NCI-H1105 (cell line): ENCODE measurements around the gene SLC25A47.
"Not testable (repeated sequence)": the region's sequence is repeated elsewhere in the genome, so short reads cannot be mapped to it uniquely, and the experiment has no call there.

ENCODE experiments used
- DNase-seq: peaks from one replicate; lab custom pipeline; 2025; lab: John Stamatoyannopoulos, UW

SLC25A47 gene, protein sequence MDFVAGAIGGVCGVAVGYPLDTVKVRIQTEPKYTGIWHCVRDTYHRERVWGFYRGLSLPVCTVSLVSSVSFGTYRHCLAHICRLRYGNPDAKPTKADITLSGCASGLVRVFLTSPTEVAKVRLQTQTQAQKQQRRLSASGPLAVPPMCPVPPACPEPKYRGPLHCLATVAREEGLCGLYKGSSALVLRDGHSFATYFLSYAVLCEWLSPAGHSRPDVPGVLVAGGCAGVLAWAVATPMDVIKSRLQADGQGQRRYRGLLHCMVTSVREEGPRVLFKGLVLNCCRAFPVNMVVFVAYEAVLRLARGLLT

DNA sequence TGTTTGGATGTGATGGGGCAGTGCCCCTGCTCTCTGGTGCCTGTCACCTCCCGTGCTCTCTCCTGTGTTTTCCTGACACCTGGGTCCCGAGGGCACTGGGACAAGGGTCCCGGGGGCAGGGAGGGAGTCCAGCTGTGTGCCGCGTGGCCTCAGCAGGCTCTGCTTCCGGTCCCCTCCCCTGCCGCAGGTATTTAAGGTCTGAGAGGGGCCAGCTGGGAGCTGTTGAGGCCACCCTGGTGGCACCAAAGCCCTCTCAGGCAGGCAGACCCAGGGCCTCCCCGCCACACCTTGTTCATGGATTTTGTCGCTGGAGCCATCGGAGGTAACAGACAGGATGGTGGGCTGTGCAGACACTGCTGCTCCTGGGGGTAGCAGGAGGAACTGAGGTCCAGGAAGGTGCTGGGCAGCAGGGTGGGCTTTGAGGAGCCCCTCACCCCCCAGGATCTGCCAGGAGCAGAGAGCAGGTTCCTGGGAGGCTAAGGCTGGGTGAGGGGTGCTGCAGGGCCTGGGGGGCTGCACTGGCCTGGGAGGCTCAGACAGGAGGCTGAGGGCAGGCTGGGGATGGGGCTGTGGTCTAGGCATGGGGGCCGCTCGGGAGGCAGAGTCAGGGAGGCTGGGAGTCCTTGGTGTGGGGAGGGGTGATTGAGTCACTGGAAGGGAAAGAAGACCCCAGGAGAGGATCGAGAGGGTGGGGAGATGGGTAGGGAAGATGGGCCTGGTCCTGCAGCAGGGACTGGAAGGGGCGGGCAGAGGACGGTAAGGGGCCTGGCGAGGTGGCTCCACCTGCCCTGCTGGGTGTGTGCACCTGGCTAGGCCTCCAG lies at the start of gene SLC25A47:
Gene SLC25A47, plus strand, starts transcription at position 219 of the 821 bp plus-strand sequence. Its CDS starts 76 bp downstream, at position 295.
- DNase-seq, result no peak

GRCh38 chr14:100274250-100274649 lies 48.9 kb upstream of the SLC25A47 start:
- DNase-seq, result no peak

DNA sequence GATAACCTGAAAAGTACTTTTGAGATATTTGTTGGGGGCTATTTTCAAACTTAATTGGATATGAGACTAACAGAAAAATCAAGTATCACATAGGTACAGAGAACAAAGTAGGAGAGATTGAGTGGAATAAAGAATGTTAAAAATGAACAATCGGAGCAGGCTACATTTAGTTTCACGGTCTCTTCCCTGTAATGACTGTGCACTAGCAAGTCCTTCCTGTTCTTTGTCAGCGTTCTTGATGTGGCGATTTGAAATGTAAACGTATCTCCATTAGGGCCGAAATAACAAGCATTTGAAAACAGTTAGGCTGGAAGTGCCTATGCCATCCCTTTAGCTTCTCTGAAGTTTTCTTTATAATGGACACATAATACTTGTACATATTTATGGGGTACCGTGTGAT lies 47.9 kb upstream of the SLC25A47 start:
- DNase-seq, result no peak

- no peak for DNase-seq
Observed at GRCh38 chr14:100278702-100279101, 44.4 kb upstream of the SLC25A47 start.

- no peak for DNase-seq
Observed at GRCh38 chr14:100279133-100279532, 44.0 kb upstream of the SLC25A47 start.

DNA sequence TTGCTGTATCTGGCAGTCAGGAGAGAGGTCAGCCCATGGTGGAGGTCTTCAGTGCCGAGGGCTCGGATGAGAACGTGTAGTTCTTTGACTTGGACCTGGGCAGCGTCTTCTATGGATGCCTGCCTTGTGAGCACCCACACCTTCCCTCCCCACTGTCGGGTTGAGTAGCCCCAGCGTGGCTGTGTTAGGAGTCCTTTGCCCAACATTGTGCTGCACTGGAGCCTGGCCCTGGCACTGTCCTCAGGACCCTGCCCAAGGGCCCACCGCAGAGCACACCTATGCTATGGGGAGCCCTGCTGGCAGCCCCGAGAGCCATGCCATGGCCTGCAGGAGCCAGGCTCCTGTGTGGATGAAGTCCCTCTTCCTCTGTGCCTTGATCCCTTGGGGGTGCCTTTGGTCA lies 43.6 kb upstream of the SLC25A47 start:
- no peak for DNase-seq

DNA sequence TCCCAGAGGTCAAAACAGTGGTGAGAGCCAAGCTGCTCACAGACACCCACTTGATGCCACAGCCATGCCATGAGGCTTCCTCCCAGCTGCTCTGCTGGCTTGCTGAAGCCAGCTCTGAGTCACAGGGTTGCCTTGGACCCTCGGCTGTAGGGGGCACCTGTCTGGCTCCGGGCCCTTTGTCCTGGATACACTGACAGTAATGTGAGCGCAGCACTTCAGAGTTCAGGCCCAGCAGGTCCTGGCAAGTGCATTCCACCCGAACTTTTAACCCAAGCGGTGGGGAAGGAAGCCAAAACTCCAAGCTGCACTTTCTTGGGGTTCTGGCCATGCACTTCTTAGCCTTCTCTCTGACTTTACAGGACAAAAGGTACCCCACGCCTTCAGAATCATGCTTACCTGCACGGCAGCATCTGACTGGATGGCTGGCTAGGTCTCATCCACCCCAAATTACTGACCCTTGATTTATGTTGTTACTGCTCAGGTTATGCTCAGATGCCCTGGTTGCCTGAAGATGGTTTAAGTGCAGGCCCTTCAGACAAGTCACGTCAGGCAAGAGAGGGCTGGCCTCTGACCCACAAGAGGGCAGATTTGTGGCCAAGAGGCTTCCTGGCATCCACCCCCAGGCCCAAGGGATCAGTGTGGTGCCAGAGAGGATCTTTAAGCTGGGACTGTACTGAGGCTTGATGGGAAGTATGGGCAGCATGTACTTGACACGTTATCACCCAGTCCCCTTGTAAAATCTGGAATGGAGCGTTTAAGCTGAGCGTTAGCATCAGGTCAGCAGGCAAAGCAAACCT lies 41.7 kb upstream of the SLC25A47 start:
- DNase-seq, result no peak

- DNase-seq, result no peak
Observed at GRCh38 chr14:100282083-100282350, 41.1 kb upstream of the SLC25A47 start.

DNA sequence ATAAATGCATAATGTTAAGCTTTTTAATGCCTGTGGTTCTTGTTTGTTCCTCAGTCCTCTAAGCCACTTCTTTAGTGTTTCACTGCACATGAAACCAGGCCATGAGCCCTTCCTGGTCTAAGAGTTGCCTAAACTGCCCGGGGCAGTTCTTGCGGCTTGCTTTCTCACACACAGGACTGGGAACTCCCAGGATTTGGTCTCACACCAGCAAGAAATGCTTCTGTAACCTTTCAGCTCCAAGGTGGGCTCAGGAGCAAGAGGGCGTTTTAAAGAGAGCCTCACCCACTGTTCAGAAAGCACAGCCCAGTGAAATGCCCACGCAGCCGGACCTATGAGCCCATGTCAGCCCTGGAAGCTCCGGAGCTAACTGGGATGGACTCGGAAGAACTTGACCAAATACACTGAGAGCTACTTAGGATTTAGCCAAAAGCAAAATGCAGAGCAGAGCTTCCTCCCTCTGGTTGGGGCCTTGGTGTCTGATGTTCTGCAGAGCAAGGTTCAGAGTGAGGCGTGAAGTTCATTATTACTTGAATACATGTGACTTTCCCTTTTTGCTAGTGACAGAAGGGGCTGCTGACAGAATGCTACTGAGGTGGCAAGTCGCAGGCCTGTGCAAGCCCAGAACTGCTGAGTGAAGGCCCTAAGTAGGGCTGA lies 40.2 kb upstream of the SLC25A47 start:
- no peak for DNase-seq

- DNase-seq, result not testable (repeated sequence)
Observed at GRCh38 chr14:100283436-100283835, 39.7 kb upstream of the SLC25A47 start.

DNA sequence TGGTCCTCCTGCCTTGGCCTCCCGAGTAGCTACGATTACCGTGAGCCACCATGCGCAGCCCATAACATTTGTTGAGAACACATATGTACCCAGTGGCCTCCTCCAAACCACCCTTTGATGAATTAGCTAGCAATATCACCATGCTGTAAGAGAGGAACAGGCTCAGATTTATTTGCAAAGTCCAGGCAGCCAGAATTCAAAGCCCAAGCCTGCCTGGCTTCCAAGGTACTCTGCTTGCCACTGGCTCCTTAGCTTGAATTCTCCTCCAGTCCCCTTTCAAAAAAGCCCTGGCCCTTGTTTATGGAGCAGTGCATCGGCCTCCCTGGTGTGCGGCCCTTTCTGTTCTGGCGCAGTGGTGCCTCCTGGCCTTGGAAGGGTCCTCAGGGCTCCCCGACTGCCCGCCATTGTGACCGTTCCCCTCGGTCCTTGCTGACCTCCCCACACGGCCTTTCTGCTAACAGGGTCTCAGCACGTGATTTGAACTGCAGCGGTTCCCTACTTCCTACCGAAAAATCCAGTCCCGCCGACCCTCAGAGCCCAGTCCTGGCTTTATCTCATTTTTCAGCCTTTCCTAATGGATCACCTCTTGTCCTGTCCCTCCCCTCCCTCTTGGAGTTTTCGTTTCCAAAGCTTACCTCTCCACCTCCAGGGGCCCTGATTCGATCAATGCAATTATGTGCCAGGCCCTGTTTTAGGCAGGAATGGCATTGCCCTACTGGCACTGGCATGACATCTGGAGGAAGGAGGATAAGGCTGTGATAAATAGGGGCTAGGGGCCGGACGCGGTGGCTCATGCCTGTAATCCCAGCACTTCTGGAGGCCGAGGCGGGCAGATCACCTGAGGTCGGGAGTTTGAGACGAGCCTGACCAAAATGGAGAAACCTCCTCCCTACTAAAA lies 38.9 kb upstream of the SLC25A47 start:
- no peak for DNase-seq

DNA sequence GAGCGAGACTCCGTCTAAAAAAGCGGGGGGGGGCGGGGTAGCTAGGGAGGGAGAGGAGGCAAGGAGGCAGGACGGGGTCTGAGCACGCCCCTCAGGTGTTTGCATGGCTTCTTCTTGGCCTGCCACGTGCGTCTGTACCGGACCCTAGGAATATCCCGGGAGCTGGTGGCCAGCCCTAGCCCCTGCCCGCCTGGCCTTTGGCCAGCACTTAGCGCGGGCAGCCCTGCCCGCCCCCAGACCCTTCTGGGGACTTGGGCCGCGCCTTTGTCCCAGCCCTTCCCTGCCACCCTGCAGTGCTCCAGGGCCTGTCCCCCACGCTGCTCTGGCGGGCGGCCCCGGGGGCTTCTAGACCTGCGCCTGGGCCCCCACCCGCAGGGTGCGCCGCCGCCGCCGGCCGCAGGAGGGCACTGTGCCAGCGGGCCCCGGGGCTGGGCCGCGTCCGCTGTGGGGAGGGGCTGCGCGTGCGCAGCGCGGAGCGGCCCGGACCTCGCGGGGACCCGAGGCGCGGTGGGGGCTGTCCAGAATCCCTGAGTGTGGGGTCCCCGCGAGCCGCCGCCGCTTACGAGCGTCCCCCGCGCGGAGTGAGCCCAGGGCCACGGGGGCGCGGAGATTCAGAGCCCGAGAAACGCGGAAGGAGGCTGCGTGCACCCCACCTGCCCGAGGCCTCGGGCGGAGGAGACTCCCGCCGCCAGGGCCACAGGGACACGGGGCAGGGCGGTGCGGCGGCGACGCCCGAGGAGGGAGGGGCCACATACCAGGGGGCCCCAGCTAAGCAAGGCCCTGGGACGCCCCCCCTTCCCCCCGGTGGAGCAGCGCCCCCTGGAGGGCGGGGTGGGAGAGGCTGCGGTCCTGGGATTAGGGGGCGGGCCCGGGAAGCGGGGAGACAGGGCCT lies 37.9 kb upstream of the SLC25A47 start:
- peak; percentile 60 for DNase-seq

GRCh38 chr14:100285913-100286400 lies 37.2 kb upstream of the SLC25A47 start:
- DNase-seq, result no peak

DNA sequence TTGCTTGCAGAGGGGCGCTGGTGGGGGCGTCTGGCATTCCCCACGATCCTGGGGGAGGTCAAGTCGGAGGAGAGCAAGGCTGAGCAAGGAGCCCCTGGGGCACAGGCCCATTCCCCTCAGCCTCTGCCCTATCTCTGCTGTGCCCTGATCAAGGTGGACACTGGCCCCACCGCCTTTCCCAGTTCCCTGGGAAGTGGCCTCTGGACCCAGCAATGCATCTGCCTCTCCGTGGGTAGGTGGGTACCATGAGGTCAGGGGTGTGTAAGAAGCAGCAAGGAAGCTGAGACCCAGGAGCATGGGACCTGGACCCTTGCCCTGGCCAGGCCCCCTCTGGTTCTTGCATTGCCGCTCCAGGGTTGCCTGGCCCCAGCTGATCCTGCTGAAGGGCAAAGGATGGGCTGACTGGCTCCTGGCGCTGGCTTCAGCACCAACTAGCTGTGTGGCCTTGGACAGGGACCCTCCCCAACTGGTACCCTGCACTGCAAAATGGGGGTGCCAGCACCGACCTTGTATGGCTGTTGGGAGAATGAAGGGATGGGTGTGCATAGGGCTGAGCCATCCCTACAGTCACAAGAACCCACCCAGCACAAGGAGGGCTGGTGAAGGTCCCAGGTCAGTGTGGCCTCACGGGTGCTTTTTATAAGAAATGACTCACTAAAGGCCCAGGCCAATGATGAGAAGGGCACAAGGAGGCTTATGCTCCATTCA lies 36.5 kb upstream of the SLC25A47 start:
- DNase-seq, result no peak

DNA sequence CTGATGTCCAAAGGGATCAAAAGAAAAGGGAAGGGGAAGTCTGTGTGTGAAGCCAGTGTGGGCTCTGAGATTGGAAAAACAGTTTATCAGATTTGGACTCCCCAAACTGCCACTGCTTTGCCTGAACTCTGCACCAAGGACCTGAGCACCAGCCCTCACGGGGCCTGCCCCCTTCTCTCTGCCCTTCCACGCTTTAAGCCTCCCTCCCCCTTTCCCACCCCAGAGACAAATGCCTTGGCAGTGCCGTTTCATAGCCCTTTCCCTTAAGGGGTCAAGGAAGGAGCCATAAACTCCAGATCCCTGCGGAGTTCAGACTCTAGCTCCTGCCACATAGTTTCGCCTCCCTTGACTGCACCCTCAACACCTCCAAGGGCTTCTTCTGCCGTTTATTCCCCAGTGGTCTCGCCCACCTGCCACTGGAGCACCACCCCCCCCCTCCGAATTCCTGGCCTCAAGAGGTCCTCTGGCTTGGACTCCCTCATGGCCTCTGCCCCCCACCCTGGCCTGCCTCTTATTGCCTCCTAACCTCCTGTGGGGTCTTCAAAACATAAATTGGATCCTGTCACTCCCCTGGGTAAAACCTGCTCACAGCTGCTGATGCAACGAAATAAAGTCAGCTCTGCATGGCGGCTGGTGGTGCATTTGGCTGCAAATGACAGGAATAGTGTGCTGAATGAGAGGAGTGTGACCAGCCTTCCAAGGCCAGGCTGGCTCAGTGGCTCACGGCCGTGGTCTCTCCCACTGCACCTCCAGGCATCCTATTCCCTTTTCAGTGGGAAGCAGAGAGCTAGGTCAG lies 35.7 kb upstream of the SLC25A47 start:
- DNase-seq, result no peak

- DNase-seq, result not testable (repeated sequence)
Observed at GRCh38 chr14:100287998-100288295, 35.2 kb upstream of the SLC25A47 start.

GRCh38 chr14:100288382-100289185 lies 34.6 kb upstream of the SLC25A47 start:
- no peak for DNase-seq
